Adrenal gland (tissue), 5 donors: ENCODE measurements around the gene SMPD3.

ENCODE experiments used
- POLR2A ChIP-seq, 2 donors: fragments of 450-650 bp; IDR thresholded peaks; one replicate each; pipeline ENCODE4 v1.6.1; 2017; ENCODE audit warnings: antibody characterized with exemption in 2 of 2, mild to moderate bottlenecking in 2 of 2, moderate library complexity in 1 of 2
- TF ChIP-seq, protein P1 (sequence below), 6 experiments: fragments of 450-650 bp in 4 of 6; fragments of 200-600 bp in 2 of 6; sonication (generic) in 1 of 6; IDR thresholded peaks; 1 replicate in 5 of 6; 2 replicates in 1 of 6; pipeline versions ENCODE4 v1.5.1 to v1.8.0; 2016 to 2021; ENCODE audit warnings: antibody characterized with exemption in 6 of 6, mild to moderate bottlenecking in 2 of 6, moderate library complexity in 1 of 6
- donor health status: DM: no; HTN: no; CAD: no.

DNA sequence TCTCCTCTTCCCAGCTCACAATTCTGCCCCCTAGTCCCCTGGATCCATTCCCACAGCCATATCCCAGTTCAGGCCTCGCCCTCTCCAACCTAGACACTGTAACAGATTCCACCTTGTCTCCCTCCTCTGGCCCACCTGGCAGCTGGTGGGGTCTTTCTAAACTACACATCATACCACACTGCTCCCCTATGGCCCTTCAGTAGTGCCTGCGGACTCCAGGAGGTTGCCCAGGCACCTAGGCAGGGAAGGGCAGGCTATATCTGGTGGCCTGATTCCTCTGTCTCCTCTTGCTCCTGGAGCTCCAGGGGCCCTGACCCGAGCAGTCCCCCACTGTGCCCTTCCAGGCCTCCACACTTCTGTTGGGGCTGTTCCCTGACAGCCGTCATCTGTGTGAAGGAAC lies 64.5 kb downstream of the SMPD3 start:
- no peak for TF ChIP-seq POLR2A (IDR thresholded peaks at IDR 0.05)
- TF ChIP-seq, protein P1, sequence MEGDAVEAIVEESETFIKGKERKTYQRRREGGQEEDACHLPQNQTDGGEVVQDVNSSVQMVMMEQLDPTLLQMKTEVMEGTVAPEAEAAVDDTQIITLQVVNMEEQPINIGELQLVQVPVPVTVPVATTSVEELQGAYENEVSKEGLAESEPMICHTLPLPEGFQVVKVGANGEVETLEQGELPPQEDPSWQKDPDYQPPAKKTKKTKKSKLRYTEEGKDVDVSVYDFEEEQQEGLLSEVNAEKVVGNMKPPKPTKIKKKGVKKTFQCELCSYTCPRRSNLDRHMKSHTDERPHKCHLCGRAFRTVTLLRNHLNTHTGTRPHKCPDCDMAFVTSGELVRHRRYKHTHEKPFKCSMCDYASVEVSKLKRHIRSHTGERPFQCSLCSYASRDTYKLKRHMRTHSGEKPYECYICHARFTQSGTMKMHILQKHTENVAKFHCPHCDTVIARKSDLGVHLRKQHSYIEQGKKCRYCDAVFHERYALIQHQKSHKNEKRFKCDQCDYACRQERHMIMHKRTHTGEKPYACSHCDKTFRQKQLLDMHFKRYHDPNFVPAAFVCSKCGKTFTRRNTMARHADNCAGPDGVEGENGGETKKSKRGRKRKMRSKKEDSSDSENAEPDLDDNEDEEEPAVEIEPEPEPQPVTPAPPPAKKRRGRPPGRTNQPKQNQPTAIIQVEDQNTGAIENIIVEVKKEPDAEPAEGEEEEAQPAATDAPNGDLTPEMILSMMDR (IDR thresholded peaks at IDR 0.05) = no peak
